K562 (cell line): ENCODE measurements around the gene IL1F10. TPM values are rescaled to one million over a fixed set of nuclear protein-coding genes. Genes with fewer than 3 reads are reported as not detected.

Experiments
- ATAC-seq: fragments of 200-7000 bp; cut with Tn5 transposase; 3 replicates; pipeline ENCODE4 v1.9.1; 2020; ENCODE audit warnings: moderate library complexity
- BruUV-seq: library from RNA; stranded (reverse); fragments of 400-500 nt; replicated peaks from 2 replicates; lab custom pipeline; 2021; lab: Mats Ljungman, UMichigan
- CTCF ChIA-PET: fragments of 300-600 bp; formaldehyde crosslinking; extraction: SDS; loops from one replicate; lab custom pipeline; 2021; ENCODE audit warnings: low intra/inter-chr PET ratio; lab: Yijun Ruan, JAX
- POLR2A ChIA-PET: fragments of 300-600, 350-650 bp; sonication (Branson Sonifier 250); formaldehyde crosslinking; extraction: SDS; loops from one replicate; lab custom pipeline; 2021; ENCODE audit warnings: antibody characterized with exemption, inconsistent platforms; lab: Yijun Ruan, JAX
- DNase-seq, 4 experiments: peaks; one replicate each; pipeline versions ENCODE4 v3.0.0 to v3.0.0-alpha.2; 2011 to 2018; ENCODE audit warnings: low spot score in 3 of 4, mixed read lengths in 3 of 4; ENCODE audit errors: extremely low read depth in 1 of 4
- FAIRE-seq: peaks from 2 replicates; lab custom pipeline; 2011; peaks lifted over from hg19 to GRCh38; lab: Jason Lieb, UNC
- H2AFZ ChIP-seq: 2 replicates; pipeline ENCODE4 v1.6.0; 2011; ENCODE audit warnings: low read depth, low read length, control low read depth, inconsistent platforms
- H3K27ac ChIP-seq: fragments of 200-600 bp; 3 replicates; pipeline ENCODE4 v1.8.0; 2011; ENCODE audit warnings: low read depth, mild to moderate bottlenecking, control low read depth, inconsistent platforms, low read length, moderate library complexity, mixed read lengths; ENCODE audit errors: extremely low read depth
- H3K27me3 ChIP-seq, 2 experiments: fragments of 300-600 bp in 1 of 2; 2 replicates in 1 of 2; 3 replicates in 1 of 2; pipeline versions ENCODE4 v1.6.0 to v1.8.0; 2011; ENCODE audit warnings: inconsistent platforms in 2 of 2, low read length in 2 of 2, mild to moderate bottlenecking in 1 of 2, mixed read lengths in 1 of 2, moderate library complexity in 1 of 2; ENCODE audit not compliant: control insufficient read depth in 2 of 2, insufficient read depth in 2 of 2
- H3K36me3 ChIP-seq: fragments of 300-600 bp; 3 replicates; pipeline ENCODE4 v1.8.0; 2011; ENCODE audit warnings: mild to moderate bottlenecking, low read length, inconsistent platforms; ENCODE audit not compliant: control insufficient read depth, insufficient read depth
- H3K4me1 ChIP-seq, 2 experiments: fragments of 200-600 bp in 1 of 2; replicated peaks in 1 of 2; 2 replicates in 1 of 2; 3 replicates in 1 of 2; pipeline versions ENCODE4 v1.5.1 to v1.8.0; 2011; ENCODE audit warnings: inconsistent platforms in 2 of 2, low read length in 2 of 2, mild to moderate bottlenecking in 1 of 2, mixed read lengths in 1 of 2, moderate library complexity in 1 of 2; ENCODE audit not compliant: control insufficient read depth in 2 of 2, insufficient read depth in 2 of 2
- H3K4me2 ChIP-seq: 2 replicates; pipeline ENCODE4 v1.6.1; 2011; ENCODE audit warnings: low read length, control low read depth, inconsistent platforms, mixed read lengths; ENCODE audit not compliant: insufficient read depth
- H3K4me3 ChIP-seq: fragments of 200-600 bp; sonication (generic), shearing (Covaris generic); 2 replicates; pipeline ENCODE4 v1.5.1; 2016; ENCODE audit warnings: control low read depth, inconsistent platforms
- H3K79me2 ChIP-seq: fragments of 200-600 bp; 3 replicates; pipeline ENCODE4 v1.8.0; 2011; ENCODE audit warnings: low read length, inconsistent platforms; ENCODE audit not compliant: control insufficient read depth, insufficient read depth
- H3K9ac ChIP-seq, 2 experiments: 2 replicates each; pipeline versions ENCODE4 v1.6.0 to v1.6.1; 2011; ENCODE audit warnings: low read depth in 2 of 2, low read length in 2 of 2, control low read depth in 1 of 2, inconsistent platforms in 1 of 2, mild to moderate bottlenecking in 1 of 2, mixed read lengths in 1 of 2; ENCODE audit not compliant: insufficient read depth in 1 of 2
- H3K9me1 ChIP-seq: one replicate; pipeline ENCODE4 v1.6.0; 2011; ENCODE audit warnings: inconsistent platforms, mild to moderate bottlenecking, low read length, moderate library complexity; ENCODE audit not compliant: control insufficient read depth, insufficient read depth
- H3K9me3 ChIP-seq: replicated peaks from 2 replicates; pipeline ENCODE4 v1.5.1; 2011; ENCODE audit warnings: low read depth, low read length, inconsistent platforms; ENCODE audit not compliant: control insufficient read depth, insufficient read depth
- H4K20me1 ChIP-seq: replicated peaks from 2 replicates; pipeline ENCODE4 v1.6.1; 2011; ENCODE audit warnings: low read length, inconsistent platforms, mixed read lengths; ENCODE audit not compliant: control insufficient read depth, insufficient read depth
- MBD2 ChIP-seq: sonication (generic); IDR thresholded peaks from 2 replicates; pipeline ENCODE4 v1.6.1; 2016; ENCODE audit warnings: low read depth, borderline replicate concordance
- MXI1 ChIP-seq: IDR thresholded peaks from 2 replicates; pipeline ENCODE4 v1.6.1; 2011; ENCODE audit warnings: low read depth, mild to moderate bottlenecking, improper control_type of control experiment, low read length
- WGBS: fragments of 100-300 bp; shearing (Covaris generic); methylation state at CpG from one replicate; pipeline ENCODE4 v1.1.6; 2016; ENCODE audit warnings: low coverage, mixed read lengths; ENCODE audit not compliant: insufficient coverage; ENCODE audit errors: missing lambda C conversion rate; 5-methylcytosine and 5-hydroxymethylcytosine counted together
- in situ Hi-C: fragments of 300-500 bp; cut with MboI; formaldehyde crosslinking; loops from 4 replicates; pipeline ENCODE4 v1.15.0; 2018; ENCODE audit warnings: inconsistent platforms, mixed read lengths
- intact Hi-C: fragments of 100-400 bp; cut with micrococcal nuclease; formaldehyde crosslinking; loops from 2 replicates; pipeline ENCODE4 v1.14.2; 2022
- polyA plus RNA-seq, 8 experiments: library from polyadenylated mRNA; depleted of rRNA in 4 of 8; stranded (reverse) in 5 of 8; unstranded in 3 of 8; fragments of >200 nt; fragmentation: Nextera tagmentation in 2 of 8; fragmentation: Illumina TruSeq in 1 of 8; extraction: Ambion mirVana in 2 of 8; extraction: Trizol in 1 of 8; gene quantifications; 2 replicates each; pipeline versions ENCODE4 v1.2.1 to v1.2.3, GENCODE V29; 2011 to 2014; ENCODE audit warnings: inconsistent platforms in 1 of 8, missing spikeins in 1 of 8
- total RNA-seq, 7 experiments: library from RNA; depleted of rRNA in 6 of 7; stranded (reverse); fragments of >200 nt in 6 of 7; fragmentation: Illumina TruSeq in 2 of 7; extraction: Trizol in 2 of 7; gene quantifications; 2 replicates each; pipeline versions ENCODE4 v1.2.1 to v1.2.3, GENCODE V29; 2011 to 2021; ENCODE audit warnings: low replicate concordance in 1 of 7
- TF ChIP-seq, protein P1 (sequence below): fragments of 250-450 bp; sonication (Bioruptor Pico); IDR thresholded peaks from 2 replicates; pipeline ENCODE4 v1.8.0; 2022; ENCODE audit warnings: moderate library complexity, mild to moderate bottlenecking, inconsistent platforms
- TF ChIP-seq, protein P2 (sequence below): sonication (generic); formaldehyde crosslinking; IDR thresholded peaks from 2 replicates; pipeline ENCODE4 v1.8.0; 2022; ENCODE audit warnings: mild to moderate bottlenecking, missing genetic modification reagents

IL1F10 gene
- total and polyA plus RNA-seq, 9 of the 15 experiments (the other 6 are each of a cell fraction or from before 2014, with no cell fraction given): not detected

- FAIRE-seq: no peak
- no peak overlapping the region for H3K4me2 ChIP-seq
- no peak for TF ChIP-seq MBD2
- TF ChIP-seq, protein P1, sequence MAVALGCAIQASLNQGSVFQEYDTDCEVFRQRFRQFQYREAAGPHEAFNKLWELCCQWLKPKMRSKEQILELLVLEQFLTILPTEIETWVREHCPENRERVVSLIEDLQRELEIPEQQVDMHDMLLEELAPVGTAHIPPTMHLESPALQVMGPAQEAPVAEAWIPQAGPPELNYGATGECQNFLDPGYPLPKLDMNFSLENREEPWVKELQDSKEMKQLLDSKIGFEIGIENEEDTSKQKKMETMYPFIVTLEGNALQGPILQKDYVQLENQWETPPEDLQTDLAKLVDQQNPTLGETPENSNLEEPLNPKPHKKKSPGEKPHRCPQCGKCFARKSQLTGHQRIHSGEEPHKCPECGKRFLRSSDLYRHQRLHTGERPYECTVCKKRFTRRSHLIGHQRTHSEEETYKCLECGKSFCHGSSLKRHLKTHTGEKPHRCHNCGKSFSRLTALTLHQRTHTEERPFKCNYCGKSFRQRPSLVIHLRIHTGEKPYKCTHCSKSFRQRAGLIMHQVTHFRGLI: no peak
- no peak for TF ChIP-seq MXI1
- TF ChIP-seq, protein P2, sequence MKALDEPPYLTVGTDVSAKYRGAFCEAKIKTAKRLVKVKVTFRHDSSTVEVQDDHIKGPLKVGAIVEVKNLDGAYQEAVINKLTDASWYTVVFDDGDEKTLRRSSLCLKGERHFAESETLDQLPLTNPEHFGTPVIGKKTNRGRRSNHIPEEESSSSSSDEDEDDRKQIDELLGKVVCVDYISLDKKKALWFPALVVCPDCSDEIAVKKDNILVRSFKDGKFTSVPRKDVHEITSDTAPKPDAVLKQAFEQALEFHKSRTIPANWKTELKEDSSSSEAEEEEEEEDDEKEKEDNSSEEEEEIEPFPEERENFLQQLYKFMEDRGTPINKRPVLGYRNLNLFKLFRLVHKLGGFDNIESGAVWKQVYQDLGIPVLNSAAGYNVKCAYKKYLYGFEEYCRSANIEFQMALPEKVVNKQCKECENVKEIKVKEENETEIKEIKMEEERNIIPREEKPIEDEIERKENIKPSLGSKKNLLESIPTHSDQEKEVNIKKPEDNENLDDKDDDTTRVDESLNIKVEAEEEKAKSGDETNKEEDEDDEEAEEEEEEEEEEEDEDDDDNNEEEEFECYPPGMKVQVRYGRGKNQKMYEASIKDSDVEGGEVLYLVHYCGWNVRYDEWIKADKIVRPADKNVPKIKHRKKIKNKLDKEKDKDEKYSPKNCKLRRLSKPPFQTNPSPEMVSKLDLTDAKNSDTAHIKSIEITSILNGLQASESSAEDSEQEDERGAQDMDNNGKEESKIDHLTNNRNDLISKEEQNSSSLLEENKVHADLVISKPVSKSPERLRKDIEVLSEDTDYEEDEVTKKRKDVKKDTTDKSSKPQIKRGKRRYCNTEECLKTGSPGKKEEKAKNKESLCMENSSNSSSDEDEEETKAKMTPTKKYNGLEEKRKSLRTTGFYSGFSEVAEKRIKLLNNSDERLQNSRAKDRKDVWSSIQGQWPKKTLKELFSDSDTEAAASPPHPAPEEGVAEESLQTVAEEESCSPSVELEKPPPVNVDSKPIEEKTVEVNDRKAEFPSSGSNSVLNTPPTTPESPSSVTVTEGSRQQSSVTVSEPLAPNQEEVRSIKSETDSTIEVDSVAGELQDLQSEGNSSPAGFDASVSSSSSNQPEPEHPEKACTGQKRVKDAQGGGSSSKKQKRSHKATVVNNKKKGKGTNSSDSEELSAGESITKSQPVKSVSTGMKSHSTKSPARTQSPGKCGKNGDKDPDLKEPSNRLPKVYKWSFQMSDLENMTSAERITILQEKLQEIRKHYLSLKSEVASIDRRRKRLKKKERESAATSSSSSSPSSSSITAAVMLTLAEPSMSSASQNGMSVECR: no peak
- no peak overlapping the region for H3K27ac ChIP-seq
- POLR2A ChIA-PET: no interaction called here
- H3K4me1 ChIP-seq: peaks cover 4 to 12% of the 10 kb centered on the region in 2 experiments; a peak in 4 of 5 replicates
- DNase-seq: no peak
- H3K9ac ChIP-seq: no peak overlapping the region
- no peak overlapping the region for H2AFZ ChIP-seq
- no TSS peak for BruUV-seq
- H3K36me3 ChIP-seq: no peaks in the 10 kb centered on the region
- peaks cover 4 to 16% of the 10 kb centered on the region in 2 experiments; a peak in 4 of 5 replicates for H3K27me3 ChIP-seq
- CTCF ChIA-PET: no interaction called here
- intact Hi-C loops (no loop called here), in situ Hi-C loops (no loop called here)
- H3K9me3 ChIP-seq: no peaks in the 10 kb centered on the region
- ATAC-seq: no peak
- no peak overlapping the region for H3K4me3 ChIP-seq
- H3K9me1 ChIP-seq: peaks cover 3% of the 10 kb centered on the region
- WGBS: 9% methylated on average over 2 of the region's 2 CpGs
- H3K79me2 ChIP-seq: no peaks in the 10 kb centered on the region
- H4K20me1 ChIP-seq: no peaks in the 10 kb centered on the region
Measured at GRCh38 chr2:113119111-113119510, 51.3 kb downstream of the IL1F10 start.
